HepG2 (cell line): ENCODE data around the gene RHBDL1. TPM values are rescaled to one million over a fixed set of nuclear protein-coding genes. Genes with fewer than 3 reads are reported as not detected.
A peak's percentile ranks its signal among the peaks of the same experiment; 100 is the strongest.

Source experiments
- ATRX ChIP-seq: sonication (generic); formaldehyde crosslinking; IDR thresholded peaks from 2 replicates; pipeline ENCODE4 v1.4.0; 2020; ENCODE audit warnings: missing genetic modification reagents, borderline replicate concordance
- FOXM1 ChIP-seq: sonication (generic); formaldehyde crosslinking; IDR thresholded peaks from 2 replicates; pipeline ENCODE4 v1.5.0; 2020; ENCODE audit warnings: missing genetic modification reagents
- HCFC1 ChIP-seq: fragments of 150-350 bp; IDR thresholded peaks from 2 replicates; pipeline ENCODE4 v1.6.1; 2014; ENCODE audit warnings: low read depth, low read length
- HMG20B ChIP-seq: conservative IDR thresholded peaks from 2 replicates; pipeline ENCODE4 v1.6.1; 2016; ENCODE audit warnings: missing genetic modification reagents, missing compliant biosample characterization
- HOXD1 ChIP-seq: sonication (generic); formaldehyde crosslinking; IDR thresholded peaks from 2 replicates; pipeline ENCODE4 v1.5.0; 2020; ENCODE audit warnings: missing genetic modification reagents
- MIXL1 ChIP-seq: IDR thresholded peaks from 2 replicates; pipeline ENCODE4 v1.6.1; 2016
- NFIB ChIP-seq: sonication (generic); formaldehyde crosslinking; IDR thresholded peaks from 2 replicates; pipeline ENCODE4 v1.9.0; 2021; ENCODE audit warnings: missing genetic modification reagents, mild to moderate bottlenecking, borderline replicate concordance
- NR2F2 ChIP-seq: IDR thresholded peaks from 2 replicates; pipeline ENCODE4 v1.6.1; 2012; ENCODE audit warnings: low read depth, inconsistent platforms, borderline replicate concordance
- POLR2AphosphoS5 ChIP-seq: IDR thresholded peaks from 2 replicates; pipeline ENCODE4 v1.6.1; 2012; ENCODE audit warnings: low read depth, low read length
- SNAPC2 ChIP-seq: sonication (generic); formaldehyde crosslinking; IDR thresholded peaks from 2 replicates; pipeline ENCODE4 v1.8.1; 2022; ENCODE audit warnings: mild to moderate bottlenecking, missing genetic modification reagents
- SP2 ChIP-seq: sonication (generic); formaldehyde crosslinking; IDR thresholded peaks from 2 replicates; pipeline ENCODE4 v1.5.1; 2020; ENCODE audit warnings: mild to moderate bottlenecking, missing genetic modification reagents
- TEAD2 ChIP-seq: sonication (generic); formaldehyde crosslinking; IDR thresholded peaks from 2 replicates; pipeline ENCODE4 v1.9.0; 2021; ENCODE audit warnings: missing genetic modification reagents
- TEF ChIP-seq: sonication (generic); formaldehyde crosslinking; IDR thresholded peaks from 2 replicates; pipeline ENCODE4 v1.5.0; 2020; ENCODE audit warnings: missing genetic modification reagents
- TFAP4 ChIP-seq: sonication (generic); IDR thresholded peaks from 2 replicates; pipeline ENCODE4 v1.6.1; 2016; ENCODE audit warnings: low read depth, borderline replicate concordance
- TFDP2 ChIP-seq: sonication (generic); formaldehyde crosslinking; IDR thresholded peaks from 2 replicates; pipeline ENCODE4 v1.4.0; 2020; ENCODE audit warnings: missing genetic modification reagents
- YEATS2 ChIP-seq: sonication (generic); formaldehyde crosslinking; IDR thresholded peaks from 2 replicates; pipeline ENCODE4 v1.4.0; 2020; ENCODE audit warnings: missing genetic modification reagents, borderline replicate concordance
- ZBTB33 ChIP-seq: sonication (generic); formaldehyde crosslinking; IDR thresholded peaks from 2 replicates; pipeline ENCODE4 v1.4.0; 2020; ENCODE audit warnings: missing genetic modification reagents
- ZFP37 ChIP-seq: sonication (generic); formaldehyde crosslinking; IDR thresholded peaks from 2 replicates; pipeline ENCODE4 v1.4.0; 2020; ENCODE audit warnings: missing genetic modification reagents, borderline replicate concordance
- ZNF232 ChIP-seq: sonication (generic); formaldehyde crosslinking; IDR thresholded peaks from 2 replicates; pipeline ENCODE4 v1.4.0; 2020; ENCODE audit warnings: missing genetic modification reagents, borderline replicate concordance
- ZNF292 ChIP-seq: sonication (generic); formaldehyde crosslinking; IDR thresholded peaks from 2 replicates; pipeline ENCODE4 v1.8.1; 2022; ENCODE audit warnings: mild to moderate bottlenecking, low read depth, missing genetic modification reagents, borderline replicate concordance
- ZNF513 ChIP-seq: sonication (generic); formaldehyde crosslinking; conservative IDR thresholded peaks from 2 replicates; pipeline ENCODE4 v1.5.0; 2020; ENCODE audit warnings: missing genetic modification reagents
- ZSCAN30 ChIP-seq: sonication (generic); formaldehyde crosslinking; IDR thresholded peaks from 2 replicates; pipeline ENCODE4 v1.5.0; 2020; ENCODE audit warnings: mild to moderate bottlenecking, missing genetic modification reagents
- polyA plus RNA-seq, 8 experiments: library from polyadenylated mRNA; depleted of rRNA in 3 of 8; stranded (reverse) in 7 of 8; unstranded in 1 of 8; fragments of >200 nt; fragmentation: Illumina TruSeq in 4 of 8; extraction: Trizol in 4 of 8; gene quantifications; 2 replicates each; pipeline versions ENCODE4 v1.2.1 to v1.2.3, GENCODE V29; 2011 to 2016; ENCODE audit warnings: low read depth in 4 of 8, missing spikeins in 1 of 8, mixed read lengths in 1 of 8; ENCODE audit not compliant: insufficient read depth in 1 of 8
- total RNA-seq, 5 experiments: library from RNA; depleted of rRNA; stranded (reverse); fragments of >200 nt; fragmentation: Illumina TruSeq; extraction: Trizol; gene quantifications; 2 replicates each; pipeline ENCODE4 v1.2.3, GENCODE V29; 2016; ENCODE audit warnings: low read depth in 1 of 5

The RHBDL1 gene
- total and polyA plus RNA-seq, 2 of the 13 experiments (the other 11 are each of a cell fraction or from before 2014, with no cell fraction given), result 1.8 to 3.8 TPM

GRCh38 chr16:630249-630814 lies 45.1 kb upstream of the RHBDL1 start (continued):
- TF ChIP-seq ZBTB33 (CRISPR knock-in tag), result no peak
- no peak; the same call in 1 of the 2 replicates for TF ChIP-seq HOXD1 (CRISPR knock-in tag)
- TF ChIP-seq NR2F2, result no peak
- TF ChIP-seq HMG20B (CRISPR knock-in tag), result no peak
- 0 out of 2 replicates have a peak, but pooled peaks have one; percentile 19 for TF ChIP-seq SNAPC2 (CRISPR knock-in tag)
- no peak for TF ChIP-seq POLR2AphosphoS5
- no peak for TF ChIP-seq TEF (CRISPR knock-in tag)
- TF ChIP-seq NFIB, result no peak
- no peak for TF ChIP-seq YEATS2 (CRISPR knock-in tag)
- no peak for TF ChIP-seq ZSCAN30 (CRISPR knock-in tag)
- TF ChIP-seq FOXM1 (CRISPR knock-in tag), result no peak
- TF ChIP-seq TEAD2 (CRISPR knock-in tag), result no peak
- no peak for TF ChIP-seq HCFC1
- no peak for TF ChIP-seq TFDP2 (CRISPR knock-in tag)
- TF ChIP-seq SP2 (CRISPR knock-in tag), result no peak
- no peak for TF ChIP-seq ATRX (CRISPR knock-in tag)
- TF ChIP-seq MIXL1 (CRISPR knock-in tag), result no peak
- TF ChIP-seq ZNF232 (CRISPR knock-in tag), result peak; percentile 92
- no peak for TF ChIP-seq TFAP4
- no peak for TF ChIP-seq ZFP37
- no peak for TF ChIP-seq ZNF292 (CRISPR knock-in tag)
- 0 out of 2 replicates have a peak, but pooled peaks have one; percentile 17 for TF ChIP-seq ZNF513
